HFF-Myc (cell line): Measurements from ENCODE around the gene DLEC1.
"Not testable (repeated sequence)": the region's sequence is repeated elsewhere in the genome, so short reads cannot be mapped to it uniquely, and the experiment has no call there.

Experiments
- DNase-seq: peaks from one replicate; pipeline ENCODE4 v3.0.0-alpha.2; 2011; ENCODE audit warnings: low read depth; ENCODE audit errors: extremely low read depth
- H3K4me3 ChIP-seq: replicated peaks from 2 replicates; pipeline ENCODE4 v1.5.1; 2011; ENCODE audit warnings: low read depth, mild to moderate bottlenecking, control low read depth, low read length
- CTCF ChIP-seq: IDR thresholded peaks from 2 replicates; pipeline ENCODE4 v1.5.1; 2012; ENCODE audit warnings: mild to moderate bottlenecking, low read depth, low read length, control low read depth; ENCODE audit errors: missing control alignments

Gene DLEC1

GRCh38 chr3:38062809-38063208 lies 23.8 kb downstream of the DLEC1 start:
- TF ChIP-seq CTCF, result no peak
- H3K4me3 ChIP-seq, result no peak overlapping the region
- DNase-seq, result no peak

GRCh38 chr3:38064453-38064852 lies 25.4 kb downstream of the DLEC1 start:
- not testable (repeated sequence) for H3K4me3 ChIP-seq, DNase-seq

- no peak for DNase-seq
- no peak overlapping the region for H3K4me3 ChIP-seq
- no peak for TF ChIP-seq CTCF
Observed at GRCh38 chr3:38067508-38068233, 28.7 kb downstream of the DLEC1 start.

- DNase-seq, result no peak
- TF ChIP-seq CTCF, result no peak
- no peak overlapping the region for H3K4me3 ChIP-seq
Observed at GRCh38 chr3:38070013-38070412, 31.0 kb downstream of the DLEC1 start.

DNA sequence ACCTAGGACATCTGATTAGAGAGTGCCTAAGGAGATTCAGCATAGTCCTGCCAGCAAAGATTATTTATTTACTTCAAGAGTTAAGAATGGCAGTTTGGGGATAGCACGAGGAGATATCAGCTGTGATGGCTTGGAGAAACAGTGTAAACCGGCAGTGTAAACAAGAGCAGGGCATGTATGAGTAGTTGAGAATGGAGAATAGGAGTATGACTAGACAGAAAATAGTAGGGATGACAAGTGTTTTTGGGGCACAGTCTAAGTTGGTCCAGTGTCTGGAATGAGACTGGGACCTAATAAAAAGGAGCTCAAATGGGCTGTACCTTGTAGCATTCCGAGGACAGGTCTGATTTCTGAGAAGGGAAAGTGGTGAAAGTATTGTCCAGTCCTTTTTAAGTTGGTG lies 38.1 kb downstream of the DLEC1 start:
- not testable (repeated sequence) for DNase-seq, H3K4me3 ChIP-seq

- not testable (repeated sequence) for H3K4me3 ChIP-seq, DNase-seq
Observed at GRCh38 chr3:38082296-38082695, 43.3 kb downstream of the DLEC1 start.

DNA sequence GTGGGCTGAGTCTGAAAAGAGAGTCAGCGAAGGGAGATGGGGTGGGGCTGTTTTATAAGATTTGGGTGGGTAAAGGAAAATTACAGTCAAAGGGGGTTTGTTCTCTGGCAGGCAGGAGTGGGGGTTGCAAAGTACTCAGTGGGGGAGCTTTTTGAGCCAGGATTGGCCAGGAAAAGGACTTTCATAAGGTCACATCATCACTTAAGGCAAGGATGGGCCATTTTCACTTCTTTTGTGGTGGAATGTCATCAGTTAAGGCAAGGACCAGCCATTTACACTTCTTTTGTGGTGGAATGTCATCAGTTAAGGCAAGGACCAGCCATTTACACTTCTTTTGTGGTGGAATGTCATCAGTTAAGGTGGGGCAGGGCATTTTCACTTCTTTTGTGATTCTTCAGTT lies 44.2 kb downstream of the DLEC1 start:
- not testable (repeated sequence) for H3K4me3 ChIP-seq, DNase-seq

- TF ChIP-seq CTCF, result no peak
- no peak overlapping the region for H3K4me3 ChIP-seq
Observed at GRCh38 chr3:38083871-38084333, 44.9 kb downstream of the DLEC1 start.

More at GRCh38 chr3:38083871-38084333, 44.9 kb downstream of the DLEC1 start:
- DNase-seq, result no peak
